Activated CD8-positive, alpha-beta memory T cell treated with anti-CD3 and anti-CD28 coated beads for 24 hours (primary cell): ENCODE results near the gene FAM3D.

Experiments
- DNase-seq: peaks from one replicate; pipeline ENCODE4 v3.0.0-alpha.2; 2020

Gene FAM3D

GRCh38 chr3:58588030-58588614, 78.5 kb downstream of the FAM3D start:
- no peak for DNase-seq

- DNase-seq = no peak
These were observed 79.8 kb downstream of the FAM3D start for GRCh38 chr3:58586776-58587192.

- no peak for DNase-seq
These were observed 80.6 kb downstream of the FAM3D start for GRCh38 chr3:58585994-58586393.

GRCh38 chr3:58585005-58585786, 81.4 kb downstream of the FAM3D start:
- DNase-seq = peak; percentile 82

- DNase-seq = no peak
These were observed 81.9 kb downstream of the FAM3D start for GRCh38 chr3:58584690-58585004.
